NCI-H1048 (cell line): Measurements from ENCODE around the gene INPP5J.
A peak's percentile ranks its signal among the peaks of the same experiment; 100 is the strongest.
"Not testable (repeated sequence)": the region's sequence is repeated elsewhere in the genome, so short reads cannot be mapped to it uniquely, and the experiment has no call there.

Experiments used
- DNase-seq: peaks from one replicate; lab custom pipeline; 2025; lab: John Stamatoyannopoulos, UW

Gene INPP5J, protein sequence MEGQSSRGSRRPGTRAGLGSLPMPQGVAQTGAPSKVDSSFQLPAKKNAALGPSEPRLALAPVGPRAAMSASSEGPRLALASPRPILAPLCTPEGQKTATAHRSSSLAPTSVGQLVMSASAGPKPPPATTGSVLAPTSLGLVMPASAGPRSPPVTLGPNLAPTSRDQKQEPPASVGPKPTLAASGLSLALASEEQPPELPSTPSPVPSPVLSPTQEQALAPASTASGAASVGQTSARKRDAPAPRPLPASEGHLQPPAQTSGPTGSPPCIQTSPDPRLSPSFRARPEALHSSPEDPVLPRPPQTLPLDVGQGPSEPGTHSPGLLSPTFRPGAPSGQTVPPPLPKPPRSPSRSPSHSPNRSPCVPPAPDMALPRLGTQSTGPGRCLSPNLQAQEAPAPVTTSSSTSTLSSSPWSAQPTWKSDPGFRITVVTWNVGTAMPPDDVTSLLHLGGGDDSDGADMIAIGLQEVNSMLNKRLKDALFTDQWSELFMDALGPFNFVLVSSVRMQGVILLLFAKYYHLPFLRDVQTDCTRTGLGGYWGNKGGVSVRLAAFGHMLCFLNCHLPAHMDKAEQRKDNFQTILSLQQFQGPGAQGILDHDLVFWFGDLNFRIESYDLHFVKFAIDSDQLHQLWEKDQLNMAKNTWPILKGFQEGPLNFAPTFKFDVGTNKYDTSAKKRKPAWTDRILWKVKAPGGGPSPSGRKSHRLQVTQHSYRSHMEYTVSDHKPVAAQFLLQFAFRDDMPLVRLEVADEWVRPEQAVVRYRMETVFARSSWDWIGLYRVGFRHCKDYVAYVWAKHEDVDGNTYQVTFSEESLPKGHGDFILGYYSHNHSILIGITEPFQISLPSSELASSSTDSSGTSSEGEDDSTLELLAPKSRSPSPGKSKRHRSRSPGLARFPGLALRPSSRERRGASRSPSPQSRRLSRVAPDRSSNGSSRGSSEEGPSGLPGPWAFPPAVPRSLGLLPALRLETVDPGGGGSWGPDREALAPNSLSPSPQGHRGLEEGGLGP

GRCh38 chr22:31122532-31123291 lies at the start of gene INPP5J:
Gene INPP5J (plus strand): TSS chr22:31122966. CDS start chr22:31123015, 49 bp downstream.
- no peak for DNase-seq

- DNase-seq: not testable (repeated sequence)
These were observed 49.6 kb upstream of the INPP5J start for GRCh38 chr22:31073125-31073524.

DNA sequence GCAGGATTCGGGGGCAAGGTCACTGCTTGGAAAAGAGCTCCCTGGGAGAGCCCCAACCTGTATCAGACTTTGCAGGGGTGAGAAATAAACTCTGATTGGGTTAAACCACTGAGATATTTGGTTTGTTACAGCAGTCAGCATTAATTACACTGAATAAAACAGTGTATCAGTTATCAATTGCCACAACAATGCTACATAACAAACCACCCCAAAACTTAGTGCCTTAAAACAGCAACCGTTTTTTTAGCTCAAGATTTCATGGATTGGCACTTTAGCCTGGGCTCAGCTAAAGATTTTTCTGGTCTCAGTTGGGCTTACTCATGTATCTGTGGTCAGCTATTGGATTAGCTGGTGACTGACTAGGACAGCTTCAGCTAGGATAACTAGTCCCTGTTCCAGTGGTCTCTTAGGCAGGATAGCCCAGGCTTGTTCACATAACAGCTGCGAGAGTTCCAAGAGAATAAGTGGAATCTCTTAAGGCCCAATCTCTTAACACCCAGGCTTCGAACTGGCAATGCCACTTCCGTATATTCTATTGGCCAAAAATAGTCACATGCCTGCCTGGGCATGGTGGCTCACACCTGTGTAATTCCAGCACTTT lies 49.1 kb upstream of the INPP5J start:
- not testable (repeated sequence) for DNase-seq

GRCh38 chr22:31075961-31076360 lies 46.8 kb upstream of the INPP5J start:
- no peak for DNase-seq

- no peak for DNase-seq
These were observed 45.1 kb upstream of the INPP5J start for GRCh38 chr22:31077681-31078080.

DNA sequence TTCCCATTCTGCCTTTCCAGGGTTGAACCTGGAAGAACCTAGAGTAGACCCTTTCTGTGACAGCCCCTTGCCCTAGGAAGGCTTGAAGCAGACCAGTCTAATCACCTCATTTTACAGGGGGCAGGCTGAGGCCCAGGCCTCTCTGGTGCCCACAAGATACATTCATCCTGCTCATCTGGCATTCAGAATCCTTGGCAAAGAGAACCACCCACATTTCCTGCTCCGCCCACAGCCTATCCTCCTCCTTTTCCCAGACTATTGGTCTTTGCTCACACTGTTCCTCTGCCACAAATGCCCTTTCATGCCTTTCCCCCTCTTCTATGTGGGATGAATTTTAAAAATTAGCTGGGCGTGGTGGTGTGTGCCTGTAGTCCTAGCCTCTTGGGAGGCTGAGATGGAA lies 44.4 kb upstream of the INPP5J start:
- DNase-seq: not testable (repeated sequence)

DNA sequence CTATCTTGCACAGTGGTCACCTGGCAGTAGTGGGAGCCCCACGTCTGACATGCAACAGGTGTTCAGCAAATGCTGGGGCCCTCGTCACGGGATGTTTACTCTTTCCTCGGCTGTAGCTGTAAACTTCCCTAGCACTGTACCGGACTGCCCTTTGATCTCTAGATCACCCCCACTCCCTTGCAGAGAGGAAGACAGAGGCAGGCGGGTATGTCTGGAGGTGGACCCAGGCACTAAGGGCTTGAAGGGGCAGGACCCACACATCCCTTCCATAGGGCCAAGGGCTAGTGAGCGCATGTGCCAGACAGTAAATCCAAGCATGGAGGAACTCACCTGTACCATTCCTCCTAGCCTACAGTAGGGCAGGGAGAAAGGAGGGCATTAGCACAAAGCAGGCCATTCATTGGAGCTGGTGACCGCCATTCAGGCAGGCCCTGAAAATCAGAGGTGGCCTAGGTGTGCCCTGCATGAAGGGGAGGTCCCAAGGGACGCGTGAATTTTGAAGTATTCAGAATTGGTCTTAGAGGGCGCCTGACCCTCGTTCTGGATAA lies 43.6 kb upstream of the INPP5J start:
- DNase-seq: no peak

DNA sequence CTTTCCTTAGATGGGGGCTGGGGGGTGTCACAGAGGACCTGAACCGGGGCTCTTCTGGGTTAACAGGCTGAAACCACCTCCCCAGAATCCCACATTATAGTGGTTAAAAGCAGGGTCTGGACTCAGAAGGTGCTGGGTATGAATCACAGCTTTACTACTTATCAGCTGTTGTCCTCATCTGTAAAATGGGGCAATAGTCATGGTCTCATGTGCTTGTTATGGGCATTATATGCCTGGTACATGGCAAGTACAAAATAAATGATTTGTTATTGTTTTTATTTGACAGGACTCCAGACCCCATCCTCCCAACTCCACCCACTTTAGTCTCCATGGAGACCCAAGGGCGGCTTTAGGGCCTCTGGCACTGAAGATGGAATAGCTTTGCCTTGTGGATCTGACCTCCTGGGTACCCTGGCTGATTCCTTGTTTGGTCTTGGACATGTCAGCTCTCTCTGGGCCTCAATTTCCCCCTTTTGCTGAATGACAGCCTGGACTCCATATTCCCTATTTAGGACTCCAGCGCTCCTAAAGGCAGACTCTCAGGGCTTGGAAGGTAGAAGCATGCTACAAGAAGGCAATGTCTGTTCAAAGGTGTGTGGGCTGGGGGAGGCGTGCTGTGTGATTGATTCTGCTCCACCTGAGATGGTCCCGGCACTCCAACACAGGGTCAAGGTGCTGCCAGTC lies 42.5 kb upstream of the INPP5J start:
- no peak for DNase-seq

DNA sequence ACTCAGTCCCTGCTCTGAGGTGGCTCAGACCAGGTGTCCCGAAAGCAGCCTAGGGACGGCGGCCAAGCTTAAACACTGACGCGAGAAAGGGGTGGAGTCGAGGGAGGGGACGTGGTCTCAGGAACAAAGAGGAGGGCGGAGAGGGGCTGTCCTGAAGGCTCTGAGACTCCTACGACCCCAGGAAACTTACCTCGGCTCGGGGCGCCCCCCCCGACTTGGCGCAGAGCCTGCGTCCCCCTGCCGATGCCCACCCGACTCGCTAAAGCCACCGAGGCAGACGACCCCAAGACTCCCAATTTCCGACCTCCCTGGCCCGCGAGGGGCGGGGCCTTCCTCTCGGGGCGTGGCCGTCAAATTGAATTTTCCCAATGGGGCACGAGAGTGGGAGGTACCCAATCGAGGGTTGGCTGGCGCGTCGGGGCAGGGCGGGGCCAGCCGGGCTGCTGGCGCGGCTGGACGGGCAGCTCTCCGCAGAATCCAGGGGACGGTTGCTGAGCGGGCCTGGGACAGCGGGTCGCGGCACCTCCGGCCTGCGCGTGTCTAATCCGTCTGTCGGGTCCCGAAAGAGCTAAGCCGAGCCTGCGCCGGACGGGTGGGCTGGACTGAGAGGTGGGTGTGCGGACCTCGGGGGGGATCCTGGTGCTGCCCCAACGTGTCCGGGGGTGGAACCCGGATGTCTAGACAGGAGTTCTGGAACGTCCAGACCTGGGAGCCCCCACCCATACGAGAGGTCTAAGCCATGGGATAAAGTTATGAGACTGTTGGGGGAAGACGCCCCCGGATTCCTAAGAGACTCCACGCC lies 41.7 kb upstream of the INPP5J start, which contains the start of gene SMTN:
Gene SMTN (plus strand): TSS at position 471 of the 802 bp plus-strand sequence. CDS start 1,941 bp downstream, outside the sequence.
- peak; percentile 80 for DNase-seq

DNA sequence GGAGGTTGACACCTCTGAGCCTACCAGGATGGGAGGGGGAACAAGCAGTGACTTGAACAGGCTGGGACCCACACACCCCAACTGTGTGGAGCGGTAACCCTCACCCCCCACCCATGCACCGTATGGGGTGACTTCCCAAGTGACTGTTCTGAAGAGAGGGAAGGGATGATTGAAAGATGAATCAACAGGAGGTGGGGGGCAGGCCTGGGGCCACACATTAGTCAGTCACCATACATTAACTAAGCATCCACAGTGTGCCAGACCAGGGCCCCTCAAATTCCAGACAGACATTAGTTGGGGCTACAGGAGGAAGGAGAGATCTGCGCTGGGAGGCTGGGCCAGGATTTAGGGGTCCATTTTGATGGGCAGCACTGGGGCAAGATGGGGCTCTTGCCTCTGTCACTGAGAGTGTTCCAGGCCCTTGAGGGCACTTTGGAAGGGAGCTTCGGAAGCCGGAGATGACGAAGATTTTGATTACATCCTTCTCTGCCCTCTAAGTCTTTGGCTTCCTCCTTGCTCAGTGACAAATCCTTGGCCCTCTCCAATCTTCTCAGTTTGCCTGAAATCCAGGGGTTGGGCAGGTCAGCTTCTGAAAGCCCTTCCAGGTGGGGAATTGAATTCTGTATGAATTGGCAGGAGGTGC lies 40.7 kb upstream of the INPP5J start:
- DNase-seq: no peak

- no peak for DNase-seq
These were observed 40.0 kb upstream of the INPP5J start for GRCh38 chr22:31082606-31083376.

DNA sequence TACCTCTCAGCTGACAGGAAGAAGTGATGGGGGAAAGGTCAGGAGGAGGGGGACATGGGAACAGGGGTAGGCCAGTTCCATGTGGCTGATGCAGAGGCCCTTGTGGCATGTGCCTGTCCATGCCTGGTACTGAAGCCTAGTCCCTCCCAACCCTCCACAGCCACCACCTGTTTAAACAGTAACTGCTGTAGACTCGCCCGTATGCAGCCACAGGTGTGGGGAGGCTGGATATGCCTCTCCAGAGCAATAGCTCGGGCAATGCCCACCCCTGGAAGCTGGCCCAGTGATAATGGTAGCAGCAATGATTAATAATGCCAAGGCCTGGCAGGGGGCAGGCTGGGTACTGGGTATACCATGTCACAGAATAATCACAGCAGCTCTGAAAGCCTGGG lies 39.4 kb upstream of the INPP5J start:
- no peak for DNase-seq

GRCh38 chr22:31083923-31084810 lies 38.6 kb upstream of the INPP5J start:
- DNase-seq: no peak

DNA sequence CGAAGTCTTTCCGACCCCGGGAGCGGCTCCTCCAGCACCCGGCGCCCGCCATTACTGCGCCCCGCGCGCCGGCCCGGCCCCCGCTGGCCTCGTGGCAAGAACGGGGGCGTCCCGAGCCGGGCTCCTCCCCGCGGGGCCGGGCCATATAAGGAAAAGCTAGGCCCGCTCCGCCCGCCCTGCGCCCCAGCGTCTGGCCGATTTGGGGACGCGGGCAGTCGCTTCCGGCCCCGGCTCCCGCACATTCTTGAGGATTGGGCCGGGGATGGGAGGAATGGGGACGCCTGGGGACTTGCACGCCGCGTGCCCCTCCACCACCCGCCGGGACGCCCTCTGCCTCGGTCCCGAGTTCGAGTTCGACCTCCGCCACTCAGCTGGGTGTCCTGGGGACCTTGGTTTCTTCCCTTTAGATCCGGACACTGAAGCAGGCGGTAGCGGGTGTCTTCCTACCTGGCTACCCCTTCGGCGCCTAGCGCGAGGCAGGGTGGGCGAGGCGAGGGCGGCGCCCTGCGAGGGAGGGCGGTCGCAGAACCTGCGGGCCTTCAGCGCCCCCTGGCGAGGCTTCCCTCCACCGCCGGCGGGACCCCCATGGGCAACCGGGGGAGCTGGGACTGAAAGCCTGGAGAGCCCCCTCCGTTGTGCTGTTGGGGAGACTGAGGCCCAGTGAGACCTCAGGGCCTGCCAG lies 37.8 kb upstream of the INPP5J start:
- DNase-seq: peak; percentile 42

- DNase-seq: no peak
These were observed 37.3 kb upstream of the INPP5J start for GRCh38 chr22:31085493-31085824.

DNA sequence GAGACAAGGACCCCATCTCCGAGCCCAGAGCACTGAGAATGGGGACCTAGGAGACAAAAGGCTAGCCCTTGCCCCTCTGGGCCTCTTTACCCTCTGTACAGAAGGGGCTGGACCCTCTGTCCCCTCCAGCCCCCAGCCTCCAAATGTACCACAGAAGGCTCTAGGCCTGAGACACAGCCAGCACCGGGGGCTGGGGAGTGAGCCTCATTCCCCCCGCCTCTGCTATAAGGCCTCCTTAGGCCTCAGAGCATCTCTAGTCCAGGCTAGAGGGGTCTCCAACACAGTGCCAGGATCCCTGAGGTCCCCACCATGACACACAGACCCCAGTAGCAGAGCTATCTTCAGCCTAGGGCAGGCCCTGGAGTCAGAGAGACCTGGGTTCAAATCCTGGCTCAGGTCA lies 36.8 kb upstream of the INPP5J start:
- no peak for DNase-seq
